HL-60 (cell line): ENCODE data around the gene TRIM6.

Source experiments
- DNase-seq, 2 experiments: peaks; one replicate each; pipeline ENCODE4 v3.0.0-alpha.2; 2010 to 2020; ENCODE audit warnings: low read depth in 1 of 2, low spot score in 1 of 2
- H3K27ac ChIP-seq: fragments of 250-450 bp; sonication (Bioruptor Pico); replicated peaks from 2 replicates; pipeline ENCODE4 v1.5.1; 2020; ENCODE audit warnings: mild to moderate bottlenecking, moderate library complexity
- H3K27me3 ChIP-seq: fragments of 250-450 bp; sonication (Bioruptor Pico); 2 replicates; pipeline ENCODE4 v1.5.1; 2021; ENCODE audit warnings: mild to moderate bottlenecking, moderate library complexity; ENCODE audit not compliant: insufficient read depth, poor library complexity, severe bottlenecking
- H3K4me3 ChIP-seq: replicated peaks from 2 replicates; pipeline ENCODE4 v1.5.1; 2011; ENCODE audit warnings: mild to moderate bottlenecking, control low read depth, low read length; ENCODE audit not compliant: insufficient read depth
- CTCF ChIP-seq: IDR thresholded peaks from one replicate; pipeline ENCODE4 v1.5.1; 2011; ENCODE audit warnings: low read length, control low read depth, inconsistent platforms; ENCODE audit not compliant: insufficient read depth
- GABPA ChIP-seq: IDR thresholded peaks from 2 replicates; pipeline ENCODE4 v1.6.1; 2012; ENCODE audit warnings: low read depth
- POLR2AphosphoS5 ChIP-seq: IDR thresholded peaks from 2 replicates; pipeline ENCODE4 v1.6.1; 2012; ENCODE audit warnings: low read depth
- SPI1 ChIP-seq: IDR thresholded peaks from 2 replicates; pipeline ENCODE4 v1.6.1; 2012; ENCODE audit warnings: low read depth, mild to moderate bottlenecking, borderline replicate concordance
- TF ChIP-seq, protein P1 (sequence below): IDR thresholded peaks from 2 replicates; pipeline ENCODE4 v1.6.1; 2012; ENCODE audit warnings: low read depth; ENCODE audit not compliant: insufficient replicate concordance

TRIM6 gene

GRCh38 chr11:5564259-5565019 lies 32.0 kb upstream of the TRIM6 start:
- DNase-seq = peak in 1 of 2 experiments; percentile 34
- Histone ChIP-seq H3K4me3 (no peak overlapping the region), H3K27me3 (no peaks in the 10 kb centered on the region), H3K27ac (no peak overlapping the region)
- TF ChIP-seq CTCF (no peak), POLR2AphosphoS5 (no peak), GABPA (peak; percentile 68), SPI1 (peak; percentile 55; the same call in 1 of the 2 replicates)

- Histone ChIP-seq H3K4me3 (no peak overlapping the region), H3K27ac (no peak overlapping the region), H3K27me3 (no peaks in the 10 kb centered on the region)
- no peak for DNase-seq
- no peak for TF ChIP-seq GABPA
- no peak for TF ChIP-seq POLR2AphosphoS5
- no peak for TF ChIP-seq SPI1
- TF ChIP-seq, protein P1, sequence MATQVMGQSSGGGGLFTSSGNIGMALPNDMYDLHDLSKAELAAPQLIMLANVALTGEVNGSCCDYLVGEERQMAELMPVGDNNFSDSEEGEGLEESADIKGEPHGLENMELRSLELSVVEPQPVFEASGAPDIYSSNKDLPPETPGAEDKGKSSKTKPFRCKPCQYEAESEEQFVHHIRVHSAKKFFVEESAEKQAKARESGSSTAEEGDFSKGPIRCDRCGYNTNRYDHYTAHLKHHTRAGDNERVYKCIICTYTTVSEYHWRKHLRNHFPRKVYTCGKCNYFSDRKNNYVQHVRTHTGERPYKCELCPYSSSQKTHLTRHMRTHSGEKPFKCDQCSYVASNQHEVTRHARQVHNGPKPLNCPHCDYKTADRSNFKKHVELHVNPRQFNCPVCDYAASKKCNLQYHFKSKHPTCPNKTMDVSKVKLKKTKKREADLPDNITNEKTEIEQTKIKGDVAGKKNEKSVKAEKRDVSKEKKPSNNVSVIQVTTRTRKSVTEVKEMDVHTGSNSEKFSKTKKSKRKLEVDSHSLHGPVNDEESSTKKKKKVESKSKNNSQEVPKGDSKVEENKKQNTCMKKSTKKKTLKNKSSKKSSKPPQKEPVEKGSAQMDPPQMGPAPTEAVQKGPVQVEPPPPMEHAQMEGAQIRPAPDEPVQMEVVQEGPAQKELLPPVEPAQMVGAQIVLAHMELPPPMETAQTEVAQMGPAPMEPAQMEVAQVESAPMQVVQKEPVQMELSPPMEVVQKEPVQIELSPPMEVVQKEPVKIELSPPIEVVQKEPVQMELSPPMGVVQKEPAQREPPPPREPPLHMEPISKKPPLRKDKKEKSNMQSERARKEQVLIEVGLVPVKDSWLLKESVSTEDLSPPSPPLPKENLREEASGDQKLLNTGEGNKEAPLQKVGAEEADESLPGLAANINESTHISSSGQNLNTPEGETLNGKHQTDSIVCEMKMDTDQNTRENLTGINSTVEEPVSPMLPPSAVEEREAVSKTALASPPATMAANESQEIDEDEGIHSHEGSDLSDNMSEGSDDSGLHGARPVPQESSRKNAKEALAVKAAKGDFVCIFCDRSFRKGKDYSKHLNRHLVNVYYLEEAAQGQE = no peak
- no peak for TF ChIP-seq CTCF
Measured at GRCh38 chr11:5574654-5575053, 21.8 kb upstream of the TRIM6 start.

DNA sequence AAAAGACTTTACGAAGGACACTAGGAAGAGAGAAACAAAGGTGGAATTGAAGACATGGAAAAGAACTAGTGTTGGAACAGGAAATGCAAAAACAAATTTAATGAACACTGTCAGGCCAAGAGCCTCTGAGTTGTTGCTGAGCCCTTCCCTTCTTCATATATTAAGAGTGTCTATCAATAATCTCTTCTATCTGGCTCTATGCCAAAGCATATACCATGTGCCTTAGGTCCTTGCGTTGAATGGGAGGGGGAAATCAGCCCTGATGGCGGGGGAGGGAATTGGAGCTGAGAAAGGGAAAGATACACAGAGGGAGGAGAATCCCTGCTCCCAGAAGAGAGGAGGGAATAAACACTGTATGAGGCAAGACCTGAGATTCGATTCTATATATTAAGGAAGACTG lies 21.3 kb upstream of the TRIM6 start:
- Histone ChIP-seq H3K27ac (no peak overlapping the region), H3K4me3 (no peak overlapping the region), H3K27me3 (no peaks in the 10 kb centered on the region)
- DNase-seq = no peak
- TF ChIP-seq GABPA = no peak
- TF ChIP-seq SPI1 = no peak
- TF ChIP-seq POLR2AphosphoS5 = no peak
- TF ChIP-seq CTCF = no peak
- TF ChIP-seq, protein P1 = no peak
